Liver (tissue), 3 donors: ENCODE data around the gene CNTNAP3.
"Not testable (repeated sequence)": the region's sequence is repeated elsewhere in the genome, so short reads cannot be mapped to it uniquely, and the experiment has no call there.

Experiments used
- ATF3 ChIP-seq: IDR thresholded peaks from 2 replicates; pipeline ENCODE4 v1.6.1; 2016; ENCODE audit warnings: antibody characterized with exemption
- CTCF ChIP-seq: fragments of 150-350 bp; IDR thresholded peaks from 2 replicates; pipeline ENCODE4 v1.5.1; 2017; ENCODE audit warnings: improper control_type of control experiment, low read depth, low read length; ENCODE audit not compliant: missing input control
- EGR1 ChIP-seq, 2 donors: IDR thresholded peaks; 2 replicates each; pipeline ENCODE4 v1.6.1; 2016 to 2018; ENCODE audit warnings: antibody characterized with exemption in 2 of 2, low read depth in 2 of 2
- JUND ChIP-seq, 2 donors: IDR thresholded peaks; 2 replicates each; pipeline ENCODE4 v1.6.1; 2016; ENCODE audit warnings: antibody characterized with exemption in 2 of 2
- MAX ChIP-seq: IDR thresholded peaks from 2 replicates; pipeline ENCODE4 v1.6.1; 2016; ENCODE audit warnings: antibody characterized with exemption
- RAD21 ChIP-seq, 2 donors: IDR thresholded peaks; 2 replicates each; pipeline ENCODE4 v1.6.1; 2016; ENCODE audit warnings: antibody characterized with exemption in 2 of 2, mild to moderate bottlenecking in 2 of 2
- donor health status: healthy.
- donor health status: healthy.

GRCh38 chr9:39054453-39054852 is 233.5 kb downstream of the CNTNAP3 start:
- not testable (repeated sequence) for TF ChIP-seq CTCF; ATF3; JUND (IDR thresholded peaks at IDR 0.05); MAX; RAD21 (IDR thresholded peaks at IDR 0.05); EGR1 (IDR thresholded peaks at IDR 0.05; ENCODE audit: low read depth in 2 of 2)
